HEK293 (cell line): Measurements from ENCODE around the gene BAZ1A.

Experiments used
- CTCF ChIA-PET: fragments of 350-600 bp; formaldehyde crosslinking; extraction: SDS; loops from one replicate; lab custom pipeline; 2021; ENCODE audit warnings: antibody characterized with exemption; lab: Yijun Ruan, JAX
- POLR2A ChIA-PET: fragments of 300-600 bp; formaldehyde crosslinking; extraction: SDS; loops from one replicate; lab custom pipeline; 2020; ENCODE audit warnings: antibody characterized with exemption, inconsistent platforms; lab: Yijun Ruan, JAX
- H3K27ac ChIP-seq: fragments of 200-500 bp; sonication (Bioruptor generic); 2 replicates; pipeline ENCODE4 v1.5.1; 2014; ENCODE audit warnings: low read depth, low read length, control low read depth, inconsistent platforms; ENCODE audit errors: extremely low read depth
- H3K36me3 ChIP-seq, 2 experiments: fragments of 200-500 bp in 1 of 2; sonication (Bioruptor generic) in 1 of 2; 1 replicate in 1 of 2; 2 replicates in 1 of 2; pipeline ENCODE4 v1.5.1; 2014 to 2017; ENCODE audit warnings: inconsistent platforms in 2 of 2, low read length in 2 of 2; ENCODE audit not compliant: control insufficient read depth in 2 of 2, insufficient read depth in 1 of 2
- H3K4me1 ChIP-seq: fragments of 200-500 bp; sonication (Bioruptor generic); 2 replicates; pipeline ENCODE4 v1.5.1; 2014; ENCODE audit warnings: mild to moderate bottlenecking, low read length, inconsistent platforms; ENCODE audit not compliant: control insufficient read depth, insufficient read depth
- H3K4me3 ChIP-seq: 2 replicates; pipeline ENCODE4 v1.5.1; 2011; ENCODE audit warnings: low read depth, mild to moderate bottlenecking, control low read depth, low read length, moderate library complexity
- H3K9me3 ChIP-seq: fragments of 200-500 bp; sonication (Bioruptor generic); 2 replicates; pipeline ENCODE4 v1.5.1; 2014; ENCODE audit warnings: low read depth, low read length, inconsistent platforms; ENCODE audit not compliant: control insufficient read depth, insufficient read depth
- MYNN ChIP-seq: fragments of 450-650 bp; formaldehyde crosslinking; IDR thresholded peaks from 2 replicates; pipeline ENCODE4 v1.5.1; 2016; ENCODE audit warnings: missing biosample characterization, missing genetic modification characterization, borderline replicate concordance
- TCF7L2 ChIP-seq: IDR thresholded peaks from 2 replicates; pipeline ENCODE4 v1.6.1; 2011; ENCODE audit warnings: low read depth, mild to moderate bottlenecking, inconsistent platforms, low read length, moderate library complexity, borderline replicate concordance
- ZNF121 ChIP-seq: fragments of 450-650 bp; formaldehyde crosslinking; IDR thresholded peaks from 2 replicates; pipeline ENCODE4 v1.5.1; 2016; ENCODE audit warnings: missing biosample characterization, missing genetic modification characterization
- ZNF221 ChIP-seq: fragments of 450-650 bp; formaldehyde crosslinking; IDR thresholded peaks from 2 replicates; pipeline ENCODE4 v1.5.1; 2017; ENCODE audit warnings: missing biosample characterization, missing genetic modification characterization, borderline replicate concordance
- ZNF404 ChIP-seq: fragments of 450-650 bp; formaldehyde crosslinking; IDR thresholded peaks from 2 replicates; pipeline ENCODE4 v1.5.1; 2017; ENCODE audit warnings: missing biosample characterization, missing genetic modification characterization
- ZNF423 ChIP-seq: fragments of 450-650 bp; formaldehyde crosslinking; IDR thresholded peaks from 2 replicates; pipeline ENCODE4 v1.5.1; 2016; ENCODE audit warnings: missing biosample characterization, missing genetic modification characterization
- ZNF433 ChIP-seq: fragments of 450-650 bp; formaldehyde crosslinking; IDR thresholded peaks from 2 replicates; pipeline ENCODE4 v1.5.1; 2016; ENCODE audit warnings: missing biosample characterization, missing genetic modification characterization, low read depth
- ZNF473 ChIP-seq: fragments of 450-650 bp; formaldehyde crosslinking; IDR thresholded peaks from 2 replicates; pipeline ENCODE4 v1.5.1; 2017; ENCODE audit warnings: missing biosample characterization, missing genetic modification characterization
- ZNF560 ChIP-seq: fragments of 450-650 bp; formaldehyde crosslinking; IDR thresholded peaks from 2 replicates; pipeline ENCODE4 v1.5.1; 2017; ENCODE audit warnings: missing biosample characterization, missing genetic modification characterization, borderline replicate concordance
- ZNF561 ChIP-seq: fragments of 450-650 bp; IDR thresholded peaks from 2 replicates; pipeline ENCODE4 v1.5.1; 2018; ENCODE audit warnings: missing biosample characterization, missing genetic modification characterization, borderline replicate concordance
- ZNF654 ChIP-seq: fragments of 450-650 bp; formaldehyde crosslinking; IDR thresholded peaks from 2 replicates; pipeline ENCODE4 v1.5.1; 2016; ENCODE audit warnings: low read depth, missing biosample characterization, missing genetic modification characterization
- ZNF677 ChIP-seq: fragments of 450-650 bp; IDR thresholded peaks from 2 replicates; pipeline ENCODE4 v1.5.0; 2018; ENCODE audit warnings: missing biosample characterization, mild to moderate bottlenecking, missing genetic modification characterization, moderate library complexity
- ZNF747 ChIP-seq: fragments of 450-650 bp; formaldehyde crosslinking; IDR thresholded peaks from 2 replicates; pipeline ENCODE4 v1.5.1; 2016; ENCODE audit warnings: missing biosample characterization, missing genetic modification characterization
- ZNF830 ChIP-seq: fragments of 450-650 bp; IDR thresholded peaks from 2 replicates; pipeline ENCODE4 v1.5.0; 2018; ENCODE audit warnings: missing biosample characterization, missing genetic modification characterization, low read depth, mild to moderate bottlenecking, moderate library complexity
- TF ChIP-seq, protein P1 (sequence below): sonication (generic); formaldehyde crosslinking; IDR thresholded peaks from 2 replicates; pipeline ENCODE4 v1.8.1; 2022; ENCODE audit warnings: mild to moderate bottlenecking, moderate library complexity, missing genetic modification reagents
- TF ChIP-seq, protein P2 (sequence below): fragments of 450-650 bp; formaldehyde crosslinking; IDR thresholded peaks from 2 replicates; pipeline ENCODE4 v1.5.1; 2016; ENCODE audit warnings: missing biosample characterization, missing genetic modification characterization, borderline replicate concordance
- TF ChIP-seq, protein P3 (sequence below): fragments of 450-650 bp; formaldehyde crosslinking; optimal IDR thresholded peaks from 2 replicates; pipeline ENCODE3; 2016; ENCODE audit warnings: missing biosample characterization, mild to moderate bottlenecking, missing genetic modification characterization
- TF ChIP-seq, protein P4 (sequence below): fragments of 450-650 bp; formaldehyde crosslinking; IDR thresholded peaks from 2 replicates; pipeline ENCODE4 v1.5.1; 2017; ENCODE audit warnings: missing biosample characterization, missing genetic modification characterization

The BAZ1A gene

DNA sequence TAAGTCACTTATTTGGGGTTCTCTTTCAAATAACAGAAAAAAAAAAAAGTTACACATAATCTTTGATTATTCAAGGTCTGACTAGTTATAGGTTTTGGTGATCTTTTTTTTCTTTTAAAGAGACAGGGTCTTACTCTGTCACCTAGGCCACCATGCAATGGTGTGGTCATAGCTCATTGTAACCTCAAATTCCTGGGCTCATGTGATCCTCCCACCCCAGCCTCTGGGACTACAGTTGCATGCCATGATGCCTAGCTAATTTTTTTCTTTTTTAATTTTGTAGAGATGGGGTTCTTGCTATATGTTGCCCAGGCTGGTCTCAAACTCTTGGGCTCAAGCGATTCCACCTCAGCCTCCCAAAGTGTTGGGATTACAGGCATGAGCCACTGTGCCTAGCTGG lies 104.3 kb downstream of the BAZ1A start:
- TF ChIP-seq, protein P1, sequence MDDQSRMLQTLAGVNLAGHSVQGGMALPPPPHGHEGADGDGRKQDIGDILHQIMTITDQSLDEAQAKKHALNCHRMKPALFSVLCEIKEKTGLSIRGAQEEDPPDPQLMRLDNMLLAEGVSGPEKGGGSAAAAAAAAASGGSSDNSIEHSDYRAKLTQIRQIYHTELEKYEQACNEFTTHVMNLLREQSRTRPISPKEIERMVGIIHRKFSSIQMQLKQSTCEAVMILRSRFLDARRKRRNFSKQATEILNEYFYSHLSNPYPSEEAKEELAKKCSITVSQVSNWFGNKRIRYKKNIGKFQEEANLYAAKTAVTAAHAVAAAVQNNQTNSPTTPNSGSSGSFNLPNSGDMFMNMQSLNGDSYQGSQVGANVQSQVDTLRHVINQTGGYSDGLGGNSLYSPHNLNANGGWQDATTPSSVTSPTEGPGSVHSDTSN (CRISPR knock-in tag), result no peak
- no peak for TF ChIP-seq ZNF677 (tag by site-specific recombination)
- no peak for TF ChIP-seq ZNF404 (tag by site-specific recombination)
- TF ChIP-seq ZNF221, result no peak
- TF ChIP-seq ZNF560 (tag by site-specific recombination), result no peak
- TF ChIP-seq ZNF654 (tag by site-specific recombination), result no peak
- TF ChIP-seq ZNF561 (tag by site-specific recombination), result no peak
- no peak for TF ChIP-seq ZNF433 (tag by site-specific recombination)
- TF ChIP-seq, protein P2, sequence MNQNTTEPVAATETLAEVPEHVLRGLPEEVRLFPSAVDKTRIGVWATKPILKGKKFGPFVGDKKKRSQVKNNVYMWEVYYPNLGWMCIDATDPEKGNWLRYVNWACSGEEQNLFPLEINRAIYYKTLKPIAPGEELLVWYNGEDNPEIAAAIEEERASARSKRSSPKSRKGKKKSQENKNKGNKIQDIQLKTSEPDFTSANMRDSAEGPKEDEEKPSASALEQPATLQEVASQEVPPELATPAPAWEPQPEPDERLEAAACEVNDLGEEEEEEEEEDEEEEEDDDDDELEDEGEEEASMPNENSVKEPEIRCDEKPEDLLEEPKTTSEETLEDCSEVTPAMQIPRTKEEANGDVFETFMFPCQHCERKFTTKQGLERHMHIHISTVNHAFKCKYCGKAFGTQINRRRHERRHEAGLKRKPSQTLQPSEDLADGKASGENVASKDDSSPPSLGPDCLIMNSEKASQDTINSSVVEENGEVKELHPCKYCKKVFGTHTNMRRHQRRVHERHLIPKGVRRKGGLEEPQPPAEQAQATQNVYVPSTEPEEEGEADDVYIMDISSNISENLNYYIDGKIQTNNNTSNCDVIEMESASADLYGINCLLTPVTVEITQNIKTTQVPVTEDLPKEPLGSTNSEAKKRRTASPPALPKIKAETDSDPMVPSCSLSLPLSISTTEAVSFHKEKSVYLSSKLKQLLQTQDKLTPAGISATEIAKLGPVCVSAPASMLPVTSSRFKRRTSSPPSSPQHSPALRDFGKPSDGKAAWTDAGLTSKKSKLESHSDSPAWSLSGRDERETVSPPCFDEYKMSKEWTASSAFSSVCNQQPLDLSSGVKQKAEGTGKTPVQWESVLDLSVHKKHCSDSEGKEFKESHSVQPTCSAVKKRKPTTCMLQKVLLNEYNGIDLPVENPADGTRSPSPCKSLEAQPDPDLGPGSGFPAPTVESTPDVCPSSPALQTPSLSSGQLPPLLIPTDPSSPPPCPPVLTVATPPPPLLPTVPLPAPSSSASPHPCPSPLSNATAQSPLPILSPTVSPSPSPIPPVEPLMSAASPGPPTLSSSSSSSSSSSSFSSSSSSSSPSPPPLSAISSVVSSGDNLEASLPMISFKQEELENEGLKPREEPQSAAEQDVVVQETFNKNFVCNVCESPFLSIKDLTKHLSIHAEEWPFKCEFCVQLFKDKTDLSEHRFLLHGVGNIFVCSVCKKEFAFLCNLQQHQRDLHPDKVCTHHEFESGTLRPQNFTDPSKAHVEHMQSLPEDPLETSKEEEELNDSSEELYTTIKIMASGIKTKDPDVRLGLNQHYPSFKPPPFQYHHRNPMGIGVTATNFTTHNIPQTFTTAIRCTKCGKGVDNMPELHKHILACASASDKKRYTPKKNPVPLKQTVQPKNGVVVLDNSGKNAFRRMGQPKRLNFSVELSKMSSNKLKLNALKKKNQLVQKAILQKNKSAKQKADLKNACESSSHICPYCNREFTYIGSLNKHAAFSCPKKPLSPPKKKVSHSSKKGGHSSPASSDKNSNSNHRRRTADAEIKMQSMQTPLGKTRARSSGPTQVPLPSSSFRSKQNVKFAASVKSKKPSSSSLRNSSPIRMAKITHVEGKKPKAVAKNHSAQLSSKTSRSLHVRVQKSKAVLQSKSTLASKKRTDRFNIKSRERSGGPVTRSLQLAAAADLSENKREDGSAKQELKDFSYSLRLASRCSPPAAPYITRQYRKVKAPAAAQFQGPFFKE (tag by site-specific recombination), result no peak
- TF ChIP-seq, protein P3, sequence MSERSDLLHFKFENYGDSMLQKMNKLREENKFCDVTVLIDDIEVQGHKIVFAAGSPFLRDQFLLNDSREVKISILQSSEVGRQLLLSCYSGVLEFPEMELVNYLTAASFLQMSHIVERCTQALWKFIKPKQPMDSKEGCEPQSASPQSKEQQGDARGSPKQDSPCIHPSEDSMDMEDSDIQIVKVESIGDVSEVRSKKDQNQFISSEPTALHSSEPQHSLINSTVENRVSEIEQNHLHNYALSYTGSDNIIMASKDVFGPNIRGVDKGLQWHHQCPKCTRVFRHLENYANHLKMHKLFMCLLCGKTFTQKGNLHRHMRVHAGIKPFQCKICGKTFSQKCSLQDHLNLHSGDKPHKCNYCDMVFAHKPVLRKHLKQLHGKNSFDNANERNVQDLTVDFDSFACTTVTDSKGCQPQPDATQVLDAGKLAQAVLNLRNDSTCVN, result no peak
- TF ChIP-seq ZNF473 (tag by site-specific recombination), result no peak
- no peak for TF ChIP-seq ZNF423 (tag by site-specific recombination)
- TF ChIP-seq MYNN (tag by site-specific recombination), result no peak
- TF ChIP-seq, protein P4, sequence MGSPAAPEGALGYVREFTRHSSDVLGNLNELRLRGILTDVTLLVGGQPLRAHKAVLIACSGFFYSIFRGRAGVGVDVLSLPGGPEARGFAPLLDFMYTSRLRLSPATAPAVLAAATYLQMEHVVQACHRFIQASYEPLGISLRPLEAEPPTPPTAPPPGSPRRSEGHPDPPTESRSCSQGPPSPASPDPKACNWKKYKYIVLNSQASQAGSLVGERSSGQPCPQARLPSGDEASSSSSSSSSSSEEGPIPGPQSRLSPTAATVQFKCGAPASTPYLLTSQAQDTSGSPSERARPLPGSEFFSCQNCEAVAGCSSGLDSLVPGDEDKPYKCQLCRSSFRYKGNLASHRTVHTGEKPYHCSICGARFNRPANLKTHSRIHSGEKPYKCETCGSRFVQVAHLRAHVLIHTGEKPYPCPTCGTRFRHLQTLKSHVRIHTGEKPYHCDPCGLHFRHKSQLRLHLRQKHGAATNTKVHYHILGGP (tag by site-specific recombination), result no peak
- no peak for TF ChIP-seq ZNF830
- TF ChIP-seq ZNF121, result no peak
- TF ChIP-seq TCF7L2, result no peak
- TF ChIP-seq ZNF747, result no peak
- peaks cover 3% of the 10 kb centered on the region; the same call in 1 of the 2 replicates for H3K4me1 ChIP-seq
- no peaks in the 10 kb centered on the region for H3K9me3 ChIP-seq
- POLR2A ChIA-PET, result no interaction called here
- no peak overlapping the region for H3K4me3 ChIP-seq
- H3K36me3 ChIP-seq, result peaks cover 44 to 59% of the 10 kb centered on the region in 2 experiments
- no peak overlapping the region for H3K27ac ChIP-seq
- CTCF ChIA-PET, result no interaction called here
